Activated CD8-positive, alpha-beta memory T cell treated with anti-CD3 and anti-CD28 coated beads, Interleukin-2, amount 50 U/mL, for 24 hours (primary cell): Measurements from ENCODE around the gene ACOXL.
"Not testable (repeated sequence)": the region's sequence is repeated elsewhere in the genome, so short reads cannot be mapped to it uniquely, and the experiment has no call there.

Experiments
- DNase-seq: peaks from one replicate; pipeline ENCODE4 v3.0.0-alpha.2; 2020; ENCODE audit errors: extremely low read depth

ACOXL gene

DNA sequence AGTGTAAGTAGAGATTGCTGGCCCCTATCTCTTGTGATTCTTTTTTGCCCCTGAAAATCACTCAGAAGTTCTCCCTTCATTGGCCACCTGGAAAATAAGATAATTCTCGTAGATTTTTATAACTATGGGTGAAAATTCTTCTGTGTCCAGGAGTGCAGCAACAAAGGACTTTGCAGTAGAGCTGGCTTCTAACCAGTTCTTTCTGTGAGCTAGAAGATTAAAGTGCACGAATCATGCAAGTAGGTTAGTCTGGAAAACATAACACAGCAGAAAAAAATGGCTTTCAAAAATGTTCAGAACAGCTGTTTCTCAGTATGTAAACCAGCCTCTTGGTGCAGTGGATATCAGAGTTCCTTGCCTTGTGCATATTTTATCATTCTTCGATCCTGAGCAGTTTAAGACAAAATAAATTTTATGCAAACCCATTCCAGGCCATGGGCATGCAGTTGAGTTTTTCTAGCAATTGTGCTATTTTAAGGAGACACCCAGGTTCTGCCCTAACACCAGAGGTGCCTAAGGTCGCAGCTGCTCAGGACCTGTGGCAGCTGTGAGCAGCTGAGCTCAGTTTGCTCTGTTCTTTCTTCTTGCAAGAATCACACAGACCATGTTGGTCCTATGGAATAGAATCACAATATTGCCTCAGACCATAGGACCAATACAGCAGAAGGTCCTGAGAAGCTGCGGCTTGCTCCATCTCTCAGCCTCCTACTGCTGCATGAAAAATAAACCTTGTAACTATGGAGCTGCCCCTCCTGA is 307.4 kb downstream of the ACOXL start:
- DNase-seq, result no peak

- DNase-seq, result no peak
Measured at GRCh38 chr2:111041398-111042202, 309.2 kb downstream of the ACOXL start.

DNA sequence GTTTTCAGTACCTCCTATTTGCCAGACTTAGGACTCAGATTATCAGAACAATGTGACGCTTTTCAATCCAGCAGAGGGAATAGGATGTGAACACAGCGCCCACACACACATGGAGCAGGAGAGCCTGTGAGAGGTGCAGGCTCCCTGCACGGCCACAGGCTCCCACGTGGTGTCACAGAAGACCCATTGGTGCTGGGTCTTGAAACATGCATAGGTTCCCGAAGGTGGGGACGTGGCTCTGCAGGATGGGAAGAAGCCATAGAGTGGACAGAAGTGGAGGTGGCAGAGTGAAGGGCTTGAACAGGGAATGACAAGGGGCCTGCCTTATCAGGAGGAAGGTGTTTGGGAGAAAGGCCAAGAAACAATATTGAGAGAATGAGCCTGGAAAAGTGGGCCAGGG is 309.9 kb downstream of the ACOXL start:
- DNase-seq, result no peak

DNA sequence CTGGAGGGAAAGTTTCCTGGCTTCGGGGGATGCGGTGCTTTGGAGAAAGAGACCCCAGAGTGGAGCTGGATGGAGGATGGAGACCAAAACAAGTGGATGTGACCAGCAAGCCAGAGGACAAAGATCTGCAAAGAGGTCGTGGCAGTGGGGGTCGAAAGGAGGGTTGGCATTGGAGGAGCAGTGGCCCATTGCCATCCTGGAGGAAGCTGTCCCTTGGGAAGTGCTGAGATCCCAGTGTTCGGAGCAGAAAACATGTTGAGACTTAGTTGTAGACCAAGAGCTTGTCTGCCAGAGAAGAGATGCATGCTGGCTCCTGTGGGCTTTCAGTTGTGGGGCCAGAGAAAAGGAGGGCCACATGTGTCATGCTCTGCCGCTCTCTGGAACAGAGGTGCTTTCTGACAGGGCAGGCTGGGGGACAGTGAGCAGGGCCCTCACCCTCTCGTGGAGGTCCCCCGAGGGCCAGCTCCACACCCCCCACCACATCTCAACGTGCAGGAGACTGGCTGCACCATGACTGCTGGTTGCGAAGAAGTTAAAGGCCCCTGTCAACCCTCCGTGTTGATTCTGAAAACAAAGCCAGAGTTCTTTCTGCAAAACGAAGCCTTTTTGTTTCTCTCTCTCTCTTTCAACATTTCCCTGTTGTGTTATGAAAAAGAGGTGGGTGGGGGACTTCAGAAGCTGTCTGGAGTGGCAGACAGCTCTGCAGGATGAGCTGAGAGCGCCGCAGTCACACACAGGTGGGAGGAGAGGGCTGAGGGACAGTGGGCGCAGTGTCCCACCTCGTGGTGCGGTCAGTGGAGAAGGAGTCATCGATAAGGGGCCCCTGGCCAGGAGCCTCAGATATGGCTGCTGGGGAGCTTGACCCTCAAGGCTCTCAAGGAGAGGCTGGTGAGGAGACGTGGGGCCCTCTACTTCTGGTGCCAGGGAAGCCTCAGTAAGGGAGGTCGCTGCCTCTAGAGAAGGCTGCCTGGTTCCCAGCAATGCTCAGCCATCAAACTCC is 310.7 kb downstream of the ACOXL start:
- DNase-seq, result no peak

DNA sequence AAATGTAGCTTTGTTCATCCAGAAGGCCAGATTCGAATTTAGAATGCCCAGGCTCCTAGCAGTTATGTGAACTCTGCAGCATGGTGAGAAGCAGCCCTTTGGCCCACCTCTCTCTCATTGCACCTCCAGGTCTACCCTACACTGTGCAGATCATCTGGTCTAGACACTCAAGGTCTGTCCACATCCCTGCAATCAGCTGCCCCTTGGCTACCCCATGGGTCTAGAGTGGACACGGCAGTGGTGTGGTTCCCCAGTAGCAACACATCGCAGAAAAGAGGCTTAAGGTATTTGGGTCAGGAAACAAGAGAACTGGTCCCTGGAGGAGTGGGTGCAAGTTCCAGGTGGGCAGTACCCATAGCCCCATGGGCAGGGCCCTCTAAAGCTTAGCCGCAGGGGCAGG is 311.7 kb downstream of the ACOXL start:
- DNase-seq, result no peak

- DNase-seq, result not testable (repeated sequence)
Measured at GRCh38 chr2:111045236-111045635, 312.9 kb downstream of the ACOXL start.

GRCh38 chr2:111045771-111046444 is 313.5 kb downstream of the ACOXL start:
- DNase-seq, result no peak

GRCh38 chr2:111046670-111047069 is 314.3 kb downstream of the ACOXL start:
- DNase-seq, result no peak

DNA sequence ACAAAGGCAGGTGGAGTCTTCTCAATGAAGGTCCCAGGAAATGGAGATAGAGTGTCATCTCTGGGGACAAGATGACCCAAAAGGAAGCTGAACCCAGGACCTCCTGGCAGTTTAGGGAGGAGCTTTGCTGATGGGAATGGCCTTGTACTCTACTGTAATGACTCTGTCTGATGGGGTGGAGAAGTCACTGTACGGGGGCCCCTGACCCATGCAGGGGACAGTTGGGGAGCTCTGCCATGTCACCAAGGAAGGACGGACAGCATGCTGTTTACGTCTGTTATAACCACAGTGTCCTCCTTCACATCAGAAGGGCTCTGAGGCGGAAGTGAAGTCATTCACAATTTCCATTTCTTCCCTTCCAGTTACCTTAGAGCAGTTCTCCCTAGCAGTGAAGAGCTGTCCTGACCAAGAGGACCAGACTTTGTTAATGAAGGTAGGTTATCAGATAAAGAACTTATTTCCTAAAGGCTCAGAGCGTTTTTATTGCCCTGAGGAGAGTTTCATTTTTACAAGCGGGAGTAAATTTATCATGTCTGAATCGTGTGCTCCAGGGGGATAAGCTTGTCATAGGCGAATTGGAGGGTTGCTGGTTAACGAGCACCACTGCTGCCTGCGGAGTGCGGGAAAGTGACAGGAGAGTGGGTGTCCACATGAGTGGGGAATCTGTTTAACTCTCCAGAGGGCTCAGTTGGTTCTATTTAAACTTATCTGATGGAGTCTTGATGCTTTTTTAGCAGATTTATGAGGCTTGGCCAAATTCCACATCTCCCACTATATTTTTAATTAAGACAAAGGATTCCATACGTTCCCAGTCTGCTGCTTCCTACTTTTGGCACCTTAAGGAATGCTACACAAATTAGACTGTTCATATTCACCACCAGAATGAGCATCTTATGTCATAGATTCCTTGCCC is 316.7 kb downstream of the ACOXL start:
- no peak for DNase-seq

DNA sequence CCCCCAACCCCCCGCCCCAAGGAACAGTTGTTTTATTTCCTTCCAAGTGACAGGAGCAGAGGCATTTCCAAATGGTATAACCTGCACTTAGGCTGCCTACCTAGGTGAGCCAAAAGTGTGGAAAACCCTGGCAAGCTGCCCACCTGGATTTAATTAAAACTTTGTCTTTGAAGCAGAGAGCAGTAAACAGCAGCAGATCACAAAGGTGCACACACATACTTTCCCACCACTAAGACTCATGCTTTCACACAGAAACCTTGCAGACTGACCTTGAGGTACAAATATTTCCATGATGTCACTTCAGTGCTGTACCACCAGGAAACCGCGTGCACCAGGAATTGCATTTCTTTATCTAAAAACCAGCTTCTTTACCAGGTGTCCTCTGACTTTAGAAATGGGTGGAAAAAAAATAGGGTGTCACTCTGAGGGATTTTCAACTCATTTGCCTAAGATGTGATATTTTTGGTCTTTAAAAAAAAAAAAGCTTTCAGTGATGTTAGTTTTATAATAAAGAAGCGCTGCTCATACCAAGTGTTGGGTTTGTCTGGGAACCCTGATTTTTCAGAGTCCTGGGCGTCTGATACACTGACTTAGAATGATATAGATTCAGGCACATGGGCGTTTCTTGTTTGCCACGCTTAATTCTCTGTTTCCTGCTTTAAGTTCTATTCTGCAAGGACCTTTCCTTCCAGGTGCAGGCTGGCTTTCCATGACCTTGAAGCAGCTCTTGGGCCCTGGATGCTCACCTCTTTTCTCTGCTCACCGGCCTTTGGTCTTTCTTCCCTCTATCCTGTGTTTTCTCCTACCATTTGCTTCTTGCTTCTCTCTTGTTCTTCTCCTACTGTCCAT is 317.6 kb downstream of the ACOXL start:
- no peak for DNase-seq

GRCh38 chr2:111050701-111051376 is 318.5 kb downstream of the ACOXL start:
- DNase-seq, result no peak

DNA sequence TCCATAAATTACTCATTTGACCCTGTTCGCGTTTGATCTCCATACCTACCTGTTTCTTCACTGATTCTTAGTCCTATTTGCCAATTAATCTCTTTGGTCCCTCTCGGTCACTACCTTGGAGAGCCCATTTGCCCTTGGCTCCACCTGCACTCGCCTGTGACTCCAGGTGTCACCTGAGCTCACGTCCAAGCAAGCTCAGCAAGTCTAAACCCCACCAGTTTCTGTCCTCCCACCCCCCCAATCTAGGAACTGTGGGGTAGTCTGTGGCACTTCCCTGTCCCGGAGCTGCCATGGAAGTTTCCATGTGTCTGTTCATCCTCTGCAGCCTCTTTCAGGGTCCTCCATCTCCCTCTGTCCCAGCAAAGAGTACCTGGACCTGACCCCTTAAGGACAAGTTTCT is 320.2 kb downstream of the ACOXL start:
- no peak for DNase-seq

GRCh38 chr2:111053266-111053665 is 320.9 kb downstream of the ACOXL start:
- no peak for DNase-seq

- DNase-seq, result no peak
Measured at GRCh38 chr2:111053825-111054515, 321.6 kb downstream of the ACOXL start.

- DNase-seq, result no peak
Measured at GRCh38 chr2:111054791-111055691, 322.7 kb downstream of the ACOXL start.

DNA sequence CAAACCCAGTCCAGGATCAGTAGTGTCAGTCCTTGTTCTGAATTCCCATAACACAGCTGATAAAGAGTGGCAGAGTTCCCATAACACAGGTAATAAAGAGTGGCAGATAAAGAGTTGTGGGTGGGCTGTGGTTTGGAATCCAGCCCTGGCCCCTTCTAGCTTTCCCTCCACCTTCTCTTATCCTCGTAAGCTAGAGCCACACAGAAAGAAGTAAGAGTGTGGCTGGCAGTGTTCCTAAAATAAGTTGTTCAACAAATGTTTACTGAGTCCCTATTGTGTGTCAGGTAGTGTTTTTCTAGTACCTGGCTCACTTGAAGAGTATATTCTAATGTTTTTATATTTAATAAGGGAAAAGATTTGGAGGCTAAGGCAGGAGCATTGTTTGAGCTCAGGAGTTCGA is 323.4 kb downstream of the ACOXL start:
- no peak for DNase-seq

- DNase-seq, result no peak
Measured at GRCh38 chr2:111057045-111057444, 324.7 kb downstream of the ACOXL start.
